Measurements from ENCODE around the gene STON2.
"Not testable (repeated sequence)": the region's sequence is repeated elsewhere in the genome, so short reads cannot be mapped to it uniquely, and the experiment has no call there.

The STON2 gene

DNA sequence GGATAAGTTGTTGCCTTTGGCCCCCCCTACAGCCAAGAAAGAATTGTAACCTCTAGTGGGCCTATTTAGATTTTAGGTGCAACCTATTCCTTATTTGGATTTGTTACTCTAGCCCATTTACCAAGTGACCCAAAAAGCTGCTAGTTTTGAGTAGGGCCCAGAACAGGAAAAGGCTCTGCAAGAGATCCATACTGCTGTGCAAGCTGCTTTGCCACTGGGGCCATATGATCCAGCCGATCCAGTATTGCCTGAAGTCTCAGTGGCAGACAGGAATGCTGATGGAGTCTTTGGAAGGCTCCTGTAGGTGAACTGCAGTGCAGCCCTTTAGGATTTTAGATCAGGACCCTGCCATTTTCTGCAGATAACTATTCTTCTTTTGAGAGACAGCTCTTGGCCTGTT is 166.5 kb downstream of the STON2 start:
- in situ Hi-C loops (cut with MboI; ENCODE audit: low sequenced_read_pairs), result no loop called here

DNA sequence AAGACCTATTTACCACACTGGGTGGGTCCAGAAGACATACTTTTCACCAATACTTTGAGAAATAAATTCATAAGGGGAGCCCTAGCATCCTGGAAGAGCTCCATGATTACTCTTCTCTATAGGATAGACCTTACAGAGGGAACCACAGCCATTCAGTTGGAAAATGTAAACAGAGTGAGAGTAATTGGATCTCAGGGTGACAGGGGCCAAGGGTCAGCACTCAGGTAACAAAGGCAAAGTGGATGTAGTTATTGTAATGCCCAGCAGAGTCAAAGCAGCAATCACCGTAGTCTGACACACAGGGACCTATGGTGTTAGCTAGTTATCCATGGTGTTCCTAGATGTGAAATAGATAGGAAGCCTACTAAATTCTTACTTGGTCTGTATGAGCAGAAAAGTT is 168.6 kb downstream of the STON2 start:
- in situ Hi-C loops (cut with MboI; ENCODE audit: low sequenced_read_pairs), result no loop called here

DNA sequence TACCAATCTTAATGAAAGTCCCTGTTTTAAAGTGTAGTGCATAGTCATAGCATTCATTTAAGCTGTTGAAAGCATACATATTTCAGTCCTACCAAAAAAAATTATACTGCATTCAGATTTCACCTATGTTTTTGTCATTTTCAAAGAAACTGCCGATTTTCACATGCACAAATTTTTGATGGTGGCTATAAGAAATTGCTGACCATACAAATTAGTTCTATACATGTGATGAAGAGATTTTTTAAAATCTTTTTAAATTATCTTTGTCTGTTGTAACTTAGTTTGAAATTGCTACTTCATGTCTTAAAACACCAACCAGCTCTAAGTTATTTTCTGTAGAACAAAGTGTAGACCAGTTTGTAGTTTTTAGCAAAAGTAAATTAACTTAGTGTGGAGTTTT is 175.9 kb downstream of the STON2 start:
- in situ Hi-C loops (cut with MboI; ENCODE audit: low sequenced_read_pairs), result no loop called here

DNA sequence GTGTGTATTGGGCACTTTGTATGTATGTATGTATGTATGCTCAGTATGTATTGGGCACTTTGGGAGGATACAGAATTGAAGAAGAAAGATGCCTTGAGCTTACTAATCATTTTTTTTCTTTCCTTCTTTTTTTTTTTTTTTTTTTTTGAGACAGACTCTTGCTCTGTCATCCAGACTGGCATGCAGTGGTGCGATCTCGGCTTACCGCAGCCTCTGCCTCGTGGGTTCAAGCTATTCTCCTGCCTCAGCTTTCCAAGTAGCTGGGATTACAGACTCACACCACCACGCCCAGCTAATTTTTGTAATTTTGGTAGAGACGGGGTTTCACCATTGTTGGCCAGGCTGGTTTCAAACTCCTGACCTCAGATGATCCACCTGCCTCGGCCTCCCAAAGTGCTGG is 176.3 kb downstream of the STON2 start:
- in situ Hi-C loops (cut with MboI; ENCODE audit: low sequenced_read_pairs), result not testable (repeated sequence)

DNA sequence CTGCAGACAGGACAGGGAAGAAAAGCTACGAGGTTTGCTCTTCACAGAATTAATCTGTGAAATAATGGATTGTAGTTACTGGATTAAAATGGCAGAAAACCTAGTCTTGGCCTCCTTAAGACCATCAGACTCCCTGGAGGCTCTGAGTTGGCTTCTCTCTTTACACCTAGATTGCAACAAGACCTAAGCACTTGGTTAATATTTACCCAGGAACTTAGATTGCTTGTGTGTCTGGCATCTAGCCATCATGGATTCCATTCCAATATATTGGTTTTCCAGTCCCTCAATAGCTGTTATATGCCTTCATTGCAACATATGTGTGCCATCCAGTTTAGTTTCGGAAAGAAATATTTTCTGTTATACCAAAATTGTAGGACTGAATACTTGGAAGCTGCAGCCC is 177.4 kb downstream of the STON2 start:
- in situ Hi-C loops (cut with MboI; ENCODE audit: low sequenced_read_pairs), result no loop called here

DNA sequence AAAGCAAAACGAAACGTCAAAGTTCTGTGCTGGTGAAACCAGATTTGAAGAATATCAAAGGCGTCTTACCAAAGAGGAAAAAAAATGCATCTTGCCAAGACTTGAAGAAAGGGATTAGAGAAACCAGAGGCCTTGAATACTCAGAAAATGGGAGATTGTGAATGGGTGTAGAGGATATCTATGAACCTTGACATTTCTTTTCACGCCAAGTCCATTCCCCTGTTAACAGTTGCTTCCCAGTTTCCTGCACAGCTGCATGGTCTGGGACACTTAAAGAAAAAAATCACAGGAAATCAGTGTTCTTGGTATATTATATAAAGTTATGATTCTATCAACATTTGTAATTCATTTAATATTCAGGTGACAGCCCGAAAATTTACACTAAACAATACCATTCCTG is 178.0 kb downstream of the STON2 start:
- in situ Hi-C loops (cut with MboI; ENCODE audit: low sequenced_read_pairs), result no loop called here

DNA sequence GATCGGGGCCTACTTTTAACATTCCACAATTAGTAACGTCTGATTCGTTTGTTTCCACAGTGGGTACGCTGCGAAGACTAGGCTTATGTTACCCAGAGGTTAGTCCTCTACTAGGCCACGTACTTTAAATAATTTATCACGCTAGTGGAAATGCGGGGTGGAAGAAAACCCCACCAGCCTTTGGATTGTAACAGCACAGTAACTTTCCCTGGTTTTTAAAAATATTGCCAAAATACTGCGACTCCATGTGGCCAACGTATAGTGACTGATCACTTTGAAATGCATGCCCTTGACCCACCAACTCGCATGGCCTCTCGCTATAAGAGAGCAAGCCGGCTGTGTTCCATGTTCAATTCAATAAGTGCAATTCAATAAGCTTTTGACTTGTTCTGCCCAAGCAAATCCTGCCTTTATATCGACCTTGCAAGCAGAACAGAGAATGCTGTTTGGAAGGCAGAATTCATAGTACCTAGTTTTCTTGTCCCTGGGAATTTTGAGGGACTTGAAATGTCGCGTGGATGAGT is 178.5 kb downstream of the STON2 start:
- in situ Hi-C loops (cut with MboI; ENCODE audit: low sequenced_read_pairs), result no loop called here

DNA sequence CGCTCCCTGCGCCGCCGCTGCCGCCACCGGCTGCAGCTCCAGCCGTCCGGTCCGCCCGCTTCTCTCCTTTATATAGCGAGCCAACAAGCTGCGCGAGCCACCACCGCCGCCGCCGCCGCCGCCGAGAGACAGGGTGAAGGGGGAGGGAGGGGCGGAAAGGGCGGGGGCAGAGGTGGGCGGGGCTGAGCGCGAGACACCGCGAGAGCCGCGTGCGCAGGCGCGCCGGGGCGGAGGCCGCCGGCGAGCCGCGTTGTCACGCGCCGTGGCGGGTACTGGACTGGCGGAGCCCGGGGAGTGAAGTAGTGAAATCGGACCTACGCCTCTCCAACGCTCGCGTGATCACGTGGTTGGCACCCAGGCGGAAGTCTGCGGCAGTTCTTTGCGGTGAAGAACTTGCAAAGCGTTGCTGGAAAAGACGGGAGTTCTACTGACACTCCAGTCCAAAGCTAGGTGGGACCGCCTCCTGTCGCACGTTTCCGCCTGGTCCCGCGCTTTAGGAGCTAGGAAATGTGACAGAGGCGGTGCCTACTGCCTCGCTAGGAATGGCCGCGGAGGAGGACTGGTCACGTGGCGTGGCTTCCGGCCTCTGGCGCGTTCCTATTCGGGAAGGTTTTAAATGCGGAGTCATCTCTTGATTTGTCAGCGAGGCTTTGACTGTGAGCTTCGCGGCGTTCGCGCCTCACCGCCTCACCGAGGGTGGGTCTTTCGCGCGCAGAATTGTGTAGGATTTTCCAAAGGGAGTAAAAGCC is 179.1 kb downstream of the STON2 start, which contains the start of gene GTF2A1:
TSS of gene GTF2A1 (minus strand) at position 130 of the 749 bp plus-strand sequence. CDS start 441 bp downstream, outside the sequence.
- in situ Hi-C loops (cut with MboI; ENCODE audit: low sequenced_read_pairs), result no loop called here

DNA sequence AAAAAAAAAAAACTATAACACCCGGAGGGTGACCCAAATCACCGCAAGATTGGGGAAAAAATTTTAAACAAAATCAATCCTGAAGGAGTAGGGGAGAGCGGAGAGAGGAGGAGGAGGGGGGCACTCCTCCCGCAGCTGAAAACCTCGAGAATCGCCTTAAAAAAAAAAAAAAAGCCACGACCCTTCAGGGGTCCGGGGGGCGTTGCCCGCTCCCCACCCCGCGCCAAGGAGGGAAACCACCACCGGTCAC is 179.6 kb downstream of the STON2 start:
- in situ Hi-C loops (cut with MboI; ENCODE audit: low sequenced_read_pairs), result no loop called here

DNA sequence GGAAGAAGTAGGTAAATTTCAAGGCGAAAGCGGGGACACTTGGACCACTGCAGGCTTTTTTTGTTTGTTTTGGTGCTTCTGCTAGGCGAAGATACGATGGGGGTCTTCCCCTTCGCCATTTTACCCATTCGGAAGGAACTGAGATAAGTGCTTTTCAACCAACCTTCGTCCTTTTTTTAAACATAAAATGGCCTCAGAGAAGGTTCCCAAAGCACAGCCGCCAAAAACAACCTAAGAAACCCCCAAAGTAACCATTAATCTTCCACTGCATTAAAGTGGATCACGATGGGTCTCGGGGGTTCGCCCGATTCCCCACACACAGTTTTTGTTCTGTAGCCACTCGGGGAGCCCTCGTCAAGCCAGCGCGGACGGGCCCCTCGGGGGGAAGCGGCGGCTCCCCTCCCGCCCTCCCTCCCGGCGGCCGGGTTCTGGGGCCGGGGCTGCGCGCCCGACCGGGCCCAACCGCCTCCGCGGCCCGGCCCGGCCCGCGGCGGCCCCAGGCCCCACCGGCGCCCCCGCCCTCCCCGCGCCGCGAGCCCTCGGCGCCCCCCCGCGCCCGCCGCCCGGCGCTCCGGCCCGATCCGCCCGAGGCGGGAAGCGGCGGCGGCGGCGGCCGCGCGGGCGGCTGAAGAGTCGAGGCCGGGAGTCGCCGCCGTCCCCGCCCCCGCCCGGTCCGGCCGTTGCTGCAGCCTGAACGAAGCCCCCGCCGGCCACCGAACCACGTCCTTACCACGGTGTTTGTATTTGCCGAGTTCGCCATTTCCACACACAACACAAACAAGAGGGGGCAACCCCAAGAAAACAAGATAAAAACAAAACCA is 180.2 kb downstream of the STON2 start:
- in situ Hi-C loops (cut with MboI; ENCODE audit: low sequenced_read_pairs), result no loop called here

DNA sequence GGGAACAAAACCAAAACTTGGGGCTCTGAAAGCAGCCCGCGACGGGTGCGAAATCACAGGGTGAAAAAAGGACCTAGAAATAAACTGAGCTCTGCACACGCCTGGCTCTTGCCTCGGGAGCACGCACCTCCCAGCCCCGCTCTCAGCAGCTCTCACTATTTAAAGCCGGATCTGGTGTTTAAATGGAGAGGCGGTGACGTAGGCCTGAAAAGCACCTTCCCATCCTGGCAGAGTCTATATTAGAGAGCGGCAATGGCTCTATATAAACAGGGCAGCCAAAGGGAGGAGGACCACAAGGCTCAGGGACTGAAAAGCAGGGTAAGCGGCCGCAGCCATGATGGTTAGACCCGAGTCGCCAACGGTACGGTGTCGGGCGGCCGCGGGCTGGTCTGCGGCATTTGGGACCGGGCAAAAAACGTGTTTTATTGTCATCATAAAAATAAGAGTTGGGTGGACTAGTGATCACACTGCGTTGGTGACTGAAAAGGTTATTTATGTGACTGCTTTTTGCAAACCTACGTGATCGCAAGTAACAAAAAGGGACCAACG is 180.8 kb downstream of the STON2 start:
- in situ Hi-C loops (cut with MboI; ENCODE audit: low sequenced_read_pairs), result no loop called here

DNA sequence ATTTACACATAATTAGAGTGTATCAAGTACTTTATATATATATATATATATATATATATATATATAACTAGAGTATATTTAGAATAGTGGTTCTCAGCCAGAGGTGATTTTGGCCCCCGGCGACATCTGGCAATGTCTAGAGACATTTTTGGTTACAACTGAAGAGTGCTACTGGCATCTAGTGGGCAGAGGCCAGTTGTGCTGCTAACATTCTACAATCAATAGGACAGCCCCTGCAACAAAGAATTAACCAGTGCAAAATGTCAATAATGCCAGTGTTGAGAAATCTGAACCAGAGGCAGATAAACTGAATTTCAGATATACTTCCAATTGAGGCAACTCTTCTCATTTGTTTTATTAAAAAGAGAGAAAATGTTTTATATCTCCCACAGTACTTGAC is 188.3 kb downstream of the STON2 start:
- in situ Hi-C loops (cut with MboI; ENCODE audit: low sequenced_read_pairs), result no loop called here

All from hTERT RPE-1 (cell line).